HG03342 (cell line): Measurements from ENCODE around the gene CEMIP.

ENCODE experiments used
- ATAC-seq: cut with Tn5 transposase; IDR thresholded peaks from one replicate; pipeline ENCODE4 v1.9.1; 2021; ENCODE audit warnings: mild to moderate bottlenecking, moderate library complexity; ENCODE audit not compliant: unreplicated experiment

CEMIP gene

DNA sequence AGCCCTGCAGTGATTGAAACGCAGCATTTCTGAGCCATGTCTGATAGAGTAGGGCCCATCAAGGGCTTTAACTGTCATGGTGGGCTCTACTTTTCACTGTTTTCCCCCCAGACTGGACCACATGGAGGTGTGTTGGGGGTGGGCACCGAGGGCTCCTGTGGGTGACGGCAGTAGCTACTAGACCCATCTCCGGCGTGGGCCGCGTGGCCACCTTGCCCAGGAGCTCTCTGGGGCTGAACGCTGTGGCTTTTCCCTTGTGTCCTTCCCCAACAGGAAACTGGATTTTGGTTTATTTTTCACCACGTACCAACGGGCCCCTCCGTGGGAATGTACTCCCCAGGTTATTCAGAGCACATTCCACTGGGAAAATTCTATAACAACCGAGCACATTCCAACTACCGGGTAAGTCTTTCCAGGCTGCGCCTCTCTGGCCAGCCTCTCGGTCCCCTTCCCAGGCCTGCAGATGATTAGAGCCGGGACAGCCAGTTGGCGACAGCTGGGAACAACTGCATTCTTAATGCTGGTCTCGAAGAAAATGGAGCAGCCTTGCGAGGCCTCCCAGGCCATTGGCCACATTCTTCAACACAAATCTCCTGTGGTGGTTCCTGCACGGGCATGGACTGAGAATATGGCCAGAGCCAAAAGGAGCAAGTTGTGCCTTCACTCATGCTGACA lies 142.7 kb downstream of the CEMIP start:
- no peak for ATAC-seq

GRCh38 chr15:80923668-80924067 lies 144.5 kb downstream of the CEMIP start:
- ATAC-seq, result no peak

GRCh38 chr15:80924278-80924677 lies 145.1 kb downstream of the CEMIP start:
- no peak for ATAC-seq

DNA sequence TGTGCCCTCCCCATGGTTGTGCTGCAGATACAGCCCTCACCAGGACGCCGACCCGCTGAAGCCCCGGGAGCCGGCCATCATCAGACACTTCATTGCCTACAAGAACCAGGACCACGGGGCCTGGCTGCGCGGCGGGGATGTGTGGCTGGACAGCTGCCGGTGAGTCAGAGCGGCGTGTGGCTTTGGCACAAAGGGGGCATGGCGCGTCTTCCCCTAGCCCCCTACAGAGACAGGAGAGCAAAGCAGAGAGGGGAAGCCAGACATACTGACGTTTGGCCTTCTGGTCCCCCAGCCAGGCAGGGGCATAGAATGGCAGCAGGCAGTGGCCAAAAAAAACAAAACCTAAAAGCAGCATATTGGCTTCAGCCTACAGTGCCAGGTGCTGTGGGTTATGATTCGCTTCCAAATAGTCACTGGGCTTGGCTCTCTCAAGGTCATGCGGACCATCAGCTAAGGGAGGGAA lies 146.5 kb downstream of the CEMIP start:
- ATAC-seq, result no peak

- ATAC-seq, result no peak
These were observed 147.0 kb downstream of the CEMIP start for GRCh38 chr15:80926126-80926525.

DNA sequence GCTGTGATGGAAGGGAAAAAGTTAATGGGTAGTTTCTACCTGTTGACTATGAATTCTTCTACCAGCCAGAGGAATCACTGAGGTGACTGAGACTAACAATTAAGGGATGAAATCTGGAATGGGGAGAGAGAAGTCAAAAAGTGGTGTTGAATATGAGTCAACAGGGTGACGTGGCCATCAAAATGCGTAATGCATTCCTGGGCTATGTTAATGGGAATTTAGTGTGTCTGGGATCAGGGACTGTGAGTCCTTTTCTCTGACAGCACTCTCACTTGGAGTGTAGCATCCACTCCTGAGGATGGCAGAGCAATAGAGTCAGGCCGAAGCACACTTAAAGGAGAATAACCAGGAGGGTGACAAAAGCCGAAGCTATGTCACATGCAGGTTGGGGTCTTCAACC lies 150.1 kb downstream of the CEMIP start:
- ATAC-seq, result no peak

DNA sequence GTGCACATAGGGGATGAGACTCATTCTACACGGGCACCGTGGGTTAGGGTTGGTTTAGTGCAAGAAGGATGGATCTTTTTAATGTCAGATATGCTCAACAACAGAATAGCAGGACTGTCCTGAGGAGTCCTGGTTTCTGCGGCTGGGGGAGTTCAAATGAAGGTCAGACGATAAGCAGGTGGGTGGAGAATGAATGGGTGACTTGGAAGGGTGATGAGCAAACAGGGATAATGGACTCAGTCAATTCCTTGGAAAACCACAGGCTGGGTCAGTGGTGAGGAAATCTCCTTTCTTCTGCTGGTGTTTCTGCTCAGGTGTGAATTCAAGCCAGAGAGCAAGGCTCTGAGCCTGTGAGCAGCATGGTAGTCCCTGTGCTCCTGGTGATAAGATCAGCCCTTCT lies 150.5 kb downstream of the CEMIP start:
- no peak for ATAC-seq

- no peak for ATAC-seq
These were observed 152.0 kb downstream of the CEMIP start for GRCh38 chr15:80931191-80931590.

DNA sequence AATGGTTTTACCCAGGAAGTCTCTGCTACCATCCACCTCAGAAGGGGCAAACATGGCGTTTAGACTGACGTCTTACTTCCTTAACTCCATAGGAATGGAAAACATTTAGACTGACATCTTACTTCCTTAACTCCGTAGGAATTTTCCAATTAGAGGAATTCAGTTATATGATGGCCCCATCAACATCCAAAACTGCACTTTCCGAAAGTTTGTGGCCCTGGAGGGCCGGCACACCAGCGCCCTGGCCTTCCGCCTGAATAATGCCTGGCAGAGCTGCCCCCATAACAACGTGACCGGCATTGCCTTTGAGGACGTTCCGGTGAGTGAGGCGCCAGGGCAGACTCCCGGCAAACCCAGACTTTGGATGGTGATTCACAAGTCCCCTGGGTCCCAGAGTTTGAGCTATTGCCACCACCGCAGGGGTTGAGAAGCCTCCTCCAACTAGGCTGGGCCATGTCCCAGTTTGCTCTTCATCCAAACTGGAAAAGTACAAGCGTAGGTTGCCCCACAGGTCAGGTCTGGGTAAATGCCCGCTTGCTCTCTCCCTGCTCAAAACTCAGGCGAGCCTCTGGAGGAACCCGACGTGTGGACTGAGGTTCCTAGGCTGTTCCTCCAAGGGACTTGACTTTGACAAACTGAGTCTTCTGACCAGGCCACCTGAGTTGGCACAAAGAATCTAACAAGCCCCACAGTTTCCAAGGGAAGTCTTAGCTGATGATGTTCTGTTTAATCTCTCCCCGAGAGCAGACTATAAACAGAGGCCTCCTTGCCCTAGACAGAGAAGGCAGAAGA lies 152.7 kb downstream of the CEMIP start:
- no peak for ATAC-seq

GRCh38 chr15:80932513-80932815 lies 153.3 kb downstream of the CEMIP start:
- ATAC-seq, result no peak

DNA sequence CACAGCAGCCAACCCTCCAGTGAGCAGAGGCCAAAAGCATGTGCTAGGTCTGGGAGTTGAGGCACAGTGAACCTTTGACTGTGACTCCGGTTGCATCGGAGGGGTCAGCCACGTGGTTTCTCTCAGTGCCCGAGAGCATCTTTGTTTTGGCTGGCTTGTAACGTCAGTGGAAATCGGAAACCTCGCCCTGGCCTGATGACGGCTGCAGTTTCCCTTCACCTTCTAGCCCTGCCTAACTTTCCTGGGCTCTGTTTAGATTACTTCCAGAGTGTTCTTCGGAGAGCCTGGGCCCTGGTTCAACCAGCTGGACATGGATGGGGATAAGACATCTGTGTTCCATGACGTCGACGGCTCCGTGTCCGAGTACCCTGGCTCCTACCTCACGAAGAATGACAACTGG lies 153.8 kb downstream of the CEMIP start:
- ATAC-seq, result no peak

GRCh38 chr15:80934761-80935221 lies 155.6 kb downstream of the CEMIP start:
- ATAC-seq, result no peak

GRCh38 chr15:80936288-80937078 lies 157.3 kb downstream of the CEMIP start:
- no peak for ATAC-seq

GRCh38 chr15:80937718-80938117 lies 158.5 kb downstream of the CEMIP start:
- no peak for ATAC-seq

- ATAC-seq, result no peak
These were observed 160.0 kb downstream of the CEMIP start for GRCh38 chr15:80939216-80939615.

GRCh38 chr15:80940331-80940730 lies 161.2 kb downstream of the CEMIP start:
- no peak for ATAC-seq

DNA sequence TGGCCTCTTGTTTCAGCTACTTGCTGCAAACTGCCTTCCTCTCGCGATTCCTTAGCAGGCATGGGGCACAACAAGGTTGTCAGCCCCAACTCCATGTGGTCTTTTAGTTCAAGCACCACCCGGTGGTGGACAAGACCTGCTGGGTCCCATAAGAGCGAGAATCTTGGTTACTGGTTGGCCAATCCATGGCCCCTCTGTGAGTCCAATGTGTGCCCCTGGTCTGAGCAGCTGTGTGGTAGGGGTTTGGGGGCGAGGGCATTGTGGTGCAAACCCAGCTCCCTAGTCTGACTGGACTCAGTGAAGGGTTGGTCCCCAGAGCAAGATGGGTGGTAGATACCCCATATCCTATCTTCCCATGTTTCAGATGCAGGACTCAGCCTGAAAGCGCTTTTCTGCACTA lies 161.7 kb downstream of the CEMIP start:
- ATAC-seq, result no peak

DNA sequence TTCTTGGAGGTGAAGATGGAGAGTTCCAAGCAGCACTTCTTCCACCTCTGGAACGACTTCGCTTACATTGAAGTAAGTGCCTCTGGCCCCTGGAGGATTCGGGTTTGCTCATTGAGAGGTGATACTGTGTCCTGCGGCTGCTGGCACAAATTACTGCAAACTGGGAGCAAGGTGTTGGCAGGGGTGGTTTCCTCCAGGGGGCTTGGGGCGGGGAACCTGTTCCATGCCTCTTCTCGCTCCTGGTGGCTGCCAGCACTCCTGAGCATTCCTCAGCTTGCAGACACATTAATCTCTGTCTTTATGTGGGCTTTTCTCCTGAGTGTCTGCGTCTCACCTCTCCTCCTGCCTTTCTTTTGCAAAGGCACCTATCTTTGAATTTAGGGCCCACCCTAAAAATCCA lies 163.1 kb downstream of the CEMIP start:
- no peak for ATAC-seq

- no peak for ATAC-seq
These were observed 163.8 kb downstream of the CEMIP start for GRCh38 chr15:80942746-80943565.

GRCh38 chr15:80944818-80945217 lies 165.6 kb downstream of the CEMIP start:
- no peak for ATAC-seq

GRCh38 chr15:80945605-80946004 lies 166.4 kb downstream of the CEMIP start:
- ATAC-seq, result no peak
